ENCODE data around the gene CRYGS.
"Not testable (repeated sequence)": the region's sequence is repeated elsewhere in the genome, so short reads cannot be mapped to it uniquely, and the experiment has no call there.

Gene CRYGS

GRCh38 chr3:186544281-186544680, at the start of gene CRYGS:
Gene CRYGS, minus strand, starts transcription at chr3:186544380. Its CDS starts 54 bp downstream, at chr3:186544326.
- DNase-seq: no peak

- DNase-seq: no peak
Measured at GRCh38 chr3:186593862-186594261, 49.7 kb upstream of the CRYGS start.

GRCh38 chr3:186592682-186593081, 48.5 kb upstream of the CRYGS start:
- no peak for DNase-seq

GRCh38 chr3:186590580-186591295, 46.6 kb upstream of the CRYGS start:
- DNase-seq: no peak

- no peak for DNase-seq
Measured at GRCh38 chr3:186589856-186590579, 45.8 kb upstream of the CRYGS start.

- DNase-seq: no peak
Measured at GRCh38 chr3:186589121-186589520, 44.9 kb upstream of the CRYGS start.

- no peak for DNase-seq
Measured at GRCh38 chr3:186588632-186589031, 44.5 kb upstream of the CRYGS start.

GRCh38 chr3:186587183-186587582, 43.0 kb upstream of the CRYGS start:
- no peak for DNase-seq

GRCh38 chr3:186586245-186586644, 42.1 kb upstream of the CRYGS start:
- not testable (repeated sequence) for DNase-seq

GRCh38 chr3:186583831-186584230, 39.7 kb upstream of the CRYGS start:
- DNase-seq: no peak

GRCh38 chr3:186582541-186582940, 38.4 kb upstream of the CRYGS start:
- DNase-seq: no peak

- no peak for DNase-seq
Measured at GRCh38 chr3:186580785-186581184, 36.6 kb upstream of the CRYGS start.

- DNase-seq: no peak
Measured at GRCh38 chr3:186577521-186577920, 33.3 kb upstream of the CRYGS start.

GRCh38 chr3:186571644-186572013, 27.4 kb upstream of the CRYGS start:
- no peak for DNase-seq

GRCh38 chr3:186570941-186571643, 26.9 kb upstream of the CRYGS start:
- no peak for DNase-seq

GRCh38 chr3:186570096-186570940, 26.1 kb upstream of the CRYGS start, which contains the start of gene DNAJB11:
Gene DNAJB11, plus strand, starts transcription at chr3:186570720. Its CDS starts 178 bp downstream, at chr3:186570898.
- DNase-seq: peak; percentile 98

- DNase-seq: no peak
Measured at GRCh38 chr3:186569779-186570095, 25.6 kb upstream of the CRYGS start.

- not testable (repeated sequence) for DNase-seq
Measured at GRCh38 chr3:186569361-186569760, 25.2 kb upstream of the CRYGS start.

- peak; percentile 93 for DNase-seq
Measured at GRCh38 chr3:186567072-186567921, 23.1 kb upstream of the CRYGS start, which contains the start of gene TBCCD1. Gene TBCCD1, minus strand, starts transcription at chr3:186567339. Its CDS starts 3,010 bp downstream, at chr3:186564329.

- no peak for DNase-seq
Measured at GRCh38 chr3:186566772-186567071, 22.5 kb upstream of the CRYGS start.

GRCh38 chr3:186564586-186564985, 20.4 kb upstream of the CRYGS start:
- DNase-seq: no peak
